ENCODE results near the gene SOS2. TPM values are rescaled to one million over a fixed set of nuclear protein-coding genes. Genes with fewer than 3 reads are reported as not detected.

The SOS2 gene
- total RNA-seq, 1 experiment from 2014 or later, result 9.4 TPM

- H3K23ac ChIP-seq (ENCODE audit: insufficient read length, low read depth, low read length), result no peak overlapping the region
- no peak overlapping the region for H3K18ac ChIP-seq (ENCODE audit: insufficient read length, low read depth, low read length)
- H3K79me2 ChIP-seq (ENCODE audit: insufficient read depth, low read length), result no peaks in the 10 kb centered on the region
- no peak overlapping the region for H2BK15ac ChIP-seq (ENCODE audit: low read depth, low read length)
- H2BK5ac ChIP-seq (ENCODE audit: insufficient read length, low read length), result no peak overlapping the region
- Mint-ChIP-seq H3K4me1 (peaks cover 0 to 8% of the 10 kb centered on the region in 2 experiments; a peak in 2 of 4 replicates), H3K9me3 (peaks cover 8% of the 10 kb centered on the region in 2 experiments), H3K27ac (no peak overlapping the region; a peak in 2 of 7 replicates), H3K27me3 (ENCODE audit: low read depth) (peaks cover 3% of the 10 kb centered on the region; the same call in 1 of the 2 replicates), H3K4me3 (no peak overlapping the region), H3K36me3 (ENCODE audit: insufficient read depth in 1 of 3, low read depth in 3 of 3) (peaks cover 0 to 9% (median 6%) of the 10 kb centered on the region in 3 experiments; a peak in 4 of 7 replicates)
- no peak for DNase-seq
- no peak overlapping the region for H3K4ac ChIP-seq (ENCODE audit: low read depth, low read length)
- H3K27ac ChIP-seq (ENCODE audit: insufficient read length, low read depth, low read length), result no peak overlapping the region
- H3T11ph ChIP-seq (ENCODE audit: low read length), result no peak overlapping the region
- no peak for TF ChIP-seq CTCF (conservative IDR thresholded peaks at IDR 0.05)
- H2BK20ac ChIP-seq (ENCODE audit: low read depth, low read length, poor library complexity, severe bottlenecking), result no peak overlapping the region
- H2AK5ac ChIP-seq (ENCODE audit: insufficient read length, low read length), result no peak overlapping the region
- no peak overlapping the region for H2BK12ac ChIP-seq (ENCODE audit: insufficient read length, low read depth, low read length)
- H4K20me1 ChIP-seq (ENCODE audit: control insufficient read depth, insufficient read depth, insufficient read length), result no peaks in the 10 kb centered on the region
- no peak overlapping the region for H3K14ac ChIP-seq (ENCODE audit: insufficient read depth, low read length)
- no CpG with 5 or more reads among the region's 3 CpGs for WGBS (ENCODE audit: extremely low coverage, insufficient read length, low lambda C conversion rate)
- H4K8ac ChIP-seq (replicated peaks; ENCODE audit: insufficient read length, low read depth, low read length), result no peak overlapping the region
- H2BK120ac ChIP-seq (ENCODE audit: low read depth, low read length, poor library complexity, severe bottlenecking), result no peak overlapping the region
- no peak overlapping the region for H4K5ac ChIP-seq (ENCODE audit: insufficient read length, low read depth, low read length)
- no peak overlapping the region for H3K4me2 ChIP-seq (ENCODE audit: insufficient read depth, insufficient read length, low read length)
- H3K9ac ChIP-seq (ENCODE audit: extremely low read depth, insufficient read length, low read length), result no peak overlapping the region
- H3K79me1 ChIP-seq (ENCODE audit: insufficient read depth, low read depth, low read length, poor library complexity, severe bottlenecking), result no peaks in the 10 kb centered on the region
- no peaks in the 10 kb centered on the region for H3K27me3 ChIP-seq (ENCODE audit: insufficient read depth, low read length)
- H3K56ac ChIP-seq (ENCODE audit: insufficient read length, low read depth, low read length), result no peak overlapping the region
- no peaks in the 10 kb centered on the region for H3K23me2 ChIP-seq (ENCODE audit: insufficient read length, low read depth, low read length, poor library complexity, severe bottlenecking)
- no peak overlapping the region for H2AFZ ChIP-seq (ENCODE audit: low read length)
- no peaks in the 10 kb centered on the region for H3K9me3 ChIP-seq (ENCODE audit: control insufficient read depth, low read depth, low read length)
- 0 out of 2 replicates have a peak, but pooled peaks cover 2% of the 10 kb centered on the region for H3K4me1 ChIP-seq (ENCODE audit: insufficient read depth, low read length)
- no peak overlapping the region for H4K91ac ChIP-seq (ENCODE audit: insufficient read length, low read depth, low read length)
These were observed 161.1 kb downstream of the SOS2 start for GRCh38 chr14:50070230-50070629.

Data from H9 (cell line).